AG20443 (cell line): ENCODE measurements around the gene MPI.
"Not testable (repeated sequence)": the region's sequence is repeated elsewhere in the genome, so short reads cannot be mapped to it uniquely, and the experiment has no call there.

Experiments
- DNase-seq: peaks from one replicate; pipeline ENCODE4 v3.0.0; 2012; ENCODE audit warnings: low spot score, mixed read lengths

MPI gene

DNA sequence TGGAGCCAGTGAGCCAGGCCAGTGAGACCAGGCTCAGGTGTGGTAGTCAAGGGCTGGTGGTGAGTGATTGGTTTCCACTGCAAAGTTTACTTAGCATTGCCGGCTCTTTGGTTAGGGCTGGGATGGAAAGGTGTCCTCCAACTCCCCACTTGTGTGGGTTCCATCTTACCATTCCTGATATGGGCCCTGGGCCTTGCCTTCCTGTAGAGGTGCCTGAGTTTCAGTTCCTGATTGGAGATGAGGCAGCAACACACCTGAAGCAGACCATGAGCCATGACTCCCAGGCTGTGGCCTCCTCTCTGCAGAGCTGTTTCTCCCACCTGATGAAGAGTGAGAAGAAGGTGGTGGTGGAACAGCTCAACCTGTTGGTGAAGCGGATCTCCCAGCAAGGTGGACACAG lies 3.1 kb downstream of the MPI start:
- DNase-seq = no peak

DNA sequence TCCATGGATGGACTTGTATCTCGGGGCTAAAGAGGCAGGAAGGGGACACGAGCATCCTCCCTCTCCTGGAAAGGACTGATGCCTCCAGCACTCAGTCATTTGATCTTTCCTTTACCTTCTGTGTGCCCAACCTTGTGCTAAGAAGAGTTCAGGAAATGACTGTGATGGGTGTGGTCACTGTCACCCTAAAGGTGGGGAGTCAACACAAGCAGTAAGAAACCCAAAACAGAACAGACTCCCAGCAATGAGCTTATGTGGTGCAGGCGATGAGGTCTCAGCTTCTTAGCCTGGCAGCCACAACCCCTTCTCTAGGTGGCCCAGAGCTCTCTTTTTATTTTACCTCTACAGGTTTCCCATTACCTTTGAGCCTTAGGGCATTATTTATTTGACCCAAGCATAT lies 3.8 kb downstream of the MPI start:
- DNase-seq = no peak

DNA sequence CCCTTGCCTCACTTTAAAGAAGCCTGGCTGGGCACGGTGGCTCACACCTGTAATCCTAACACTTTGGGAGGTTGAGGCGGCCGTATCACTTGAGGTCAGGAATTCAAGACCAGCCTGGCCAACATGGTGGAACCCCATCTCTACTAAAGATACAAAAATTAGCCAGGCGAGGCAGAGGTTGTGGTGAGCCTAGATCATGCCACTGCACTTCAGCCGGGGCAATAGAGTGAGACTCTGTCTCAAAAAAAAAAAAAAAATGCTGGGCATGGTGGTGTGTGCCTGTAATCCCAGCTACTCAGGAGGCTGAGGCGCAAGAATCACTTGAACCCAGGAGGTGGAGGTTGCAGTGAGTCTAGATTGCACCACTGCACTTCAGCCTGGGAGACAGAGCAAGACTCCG lies 4.5 kb downstream of the MPI start:
- not testable (repeated sequence) for DNase-seq

DNA sequence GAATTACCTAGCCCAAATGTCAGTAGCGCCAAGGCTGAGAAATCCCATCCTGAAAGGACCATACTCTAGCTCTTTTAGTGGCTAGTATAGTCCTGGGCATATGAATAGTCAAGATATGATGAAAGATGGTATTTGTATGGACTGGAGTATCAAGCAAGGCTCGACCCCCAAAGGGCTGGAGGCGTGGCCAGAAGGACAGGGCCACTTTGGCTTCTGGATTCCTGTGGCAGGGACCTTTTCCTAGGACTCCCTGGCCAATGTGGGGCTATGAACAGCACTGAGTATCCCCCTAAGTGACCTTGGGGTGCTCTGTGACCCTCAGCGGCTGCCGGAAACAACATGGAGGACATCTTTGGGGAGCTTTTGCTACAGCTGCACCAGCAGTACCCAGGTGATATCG lies 6.0 kb downstream of the MPI start:
- DNase-seq = no peak

DNA sequence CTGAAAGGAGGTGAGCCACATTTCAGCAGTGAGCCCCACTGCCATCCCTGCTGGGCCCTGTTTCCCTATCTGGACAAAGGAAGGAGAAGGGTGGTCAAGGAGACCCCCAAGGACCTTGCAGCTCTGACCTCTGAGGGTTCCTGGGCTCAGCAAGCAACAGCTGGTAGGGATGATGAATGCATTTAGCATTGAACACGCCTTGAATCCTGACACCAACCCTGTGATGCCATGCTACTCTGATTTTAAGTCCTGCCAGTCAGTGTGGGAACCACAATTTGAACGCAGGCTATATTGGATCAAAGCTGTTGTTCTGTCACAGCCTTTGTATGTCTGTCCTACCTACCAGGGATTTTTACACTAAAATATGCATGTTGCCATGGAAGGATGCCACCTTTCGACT lies 6.5 kb downstream of the MPI start:
- no peak for DNase-seq

DNA sequence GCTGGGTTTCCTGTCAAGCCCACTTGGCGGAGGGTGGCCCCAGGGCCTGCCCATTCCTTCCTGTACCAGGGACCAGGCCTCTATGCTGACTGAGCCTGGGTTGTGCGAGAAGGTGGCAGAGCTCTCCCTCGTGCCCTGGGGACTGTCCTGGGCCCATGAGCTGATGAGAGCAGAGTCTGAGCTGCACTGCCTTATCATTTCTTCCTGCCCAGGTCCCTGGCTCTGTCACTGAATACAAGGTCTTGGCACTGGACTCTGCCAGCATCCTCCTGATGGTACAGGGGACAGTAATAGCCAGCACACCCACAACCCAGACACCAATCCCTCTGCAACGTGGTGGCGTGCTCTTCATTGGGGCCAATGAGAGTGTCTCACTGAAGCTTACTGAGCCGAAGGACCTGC lies 7.5 kb downstream of the MPI start:
- no peak for DNase-seq

DNA sequence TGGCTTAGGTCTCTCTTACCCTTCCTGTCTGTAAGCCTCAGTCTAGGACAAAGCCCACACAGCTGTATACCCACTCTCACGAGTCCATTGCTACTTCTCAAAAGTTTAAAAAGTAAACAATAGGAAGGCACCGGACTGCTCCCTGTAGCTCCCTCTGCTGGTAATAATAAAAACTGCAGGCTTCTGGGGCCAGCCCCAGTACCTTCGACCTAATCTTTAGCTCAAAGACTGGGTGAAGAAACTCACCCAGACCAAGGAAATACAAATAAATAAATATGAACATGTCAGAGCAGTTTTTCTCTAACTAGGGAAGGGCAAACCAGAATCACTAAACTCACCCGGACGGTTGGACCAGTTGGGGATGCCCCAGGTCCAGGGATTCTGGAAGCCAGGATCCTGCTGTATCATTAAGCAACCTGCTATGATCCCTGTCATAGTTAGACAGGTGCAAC lies 11.8 kb downstream of the MPI start:
- DNase-seq = peak; percentile 84

DNA sequence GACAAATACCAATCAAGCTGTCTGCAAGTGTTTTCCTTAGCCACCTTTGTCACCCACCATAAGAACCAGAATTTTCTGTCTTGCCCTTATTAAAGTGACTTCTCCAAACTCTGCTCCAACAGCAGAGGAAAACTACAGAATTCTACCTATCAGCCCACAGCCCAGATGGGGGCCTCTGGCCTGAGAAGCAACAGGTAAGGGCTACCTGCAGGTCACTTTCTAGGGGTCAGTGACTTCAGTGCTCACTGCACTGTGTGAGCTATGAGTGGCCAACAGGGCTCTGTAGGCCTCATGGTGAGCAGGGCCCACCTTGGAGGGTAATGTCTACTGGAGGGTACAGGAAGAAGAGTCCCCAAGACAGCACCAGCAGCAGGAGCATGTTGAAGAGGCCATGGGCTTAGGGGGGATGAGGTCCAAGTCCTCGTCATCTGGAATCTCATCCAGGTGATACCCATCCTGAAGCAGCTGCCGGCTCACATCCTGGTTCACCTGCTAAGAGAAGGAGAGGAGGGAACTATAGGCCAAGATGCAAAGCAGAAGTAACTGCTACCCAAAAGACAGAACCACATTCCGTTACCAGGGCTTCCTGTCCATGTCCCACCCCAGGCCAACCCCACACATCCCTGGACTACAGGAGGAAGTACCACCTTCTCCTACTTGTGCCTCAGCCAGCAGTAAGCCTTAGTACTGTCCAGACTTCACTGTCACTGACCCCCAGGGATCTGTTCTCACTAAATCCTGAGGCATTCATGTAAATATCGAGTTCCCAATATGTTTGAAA lies 12.6 kb downstream of the MPI start:
- no peak for DNase-seq

DNA sequence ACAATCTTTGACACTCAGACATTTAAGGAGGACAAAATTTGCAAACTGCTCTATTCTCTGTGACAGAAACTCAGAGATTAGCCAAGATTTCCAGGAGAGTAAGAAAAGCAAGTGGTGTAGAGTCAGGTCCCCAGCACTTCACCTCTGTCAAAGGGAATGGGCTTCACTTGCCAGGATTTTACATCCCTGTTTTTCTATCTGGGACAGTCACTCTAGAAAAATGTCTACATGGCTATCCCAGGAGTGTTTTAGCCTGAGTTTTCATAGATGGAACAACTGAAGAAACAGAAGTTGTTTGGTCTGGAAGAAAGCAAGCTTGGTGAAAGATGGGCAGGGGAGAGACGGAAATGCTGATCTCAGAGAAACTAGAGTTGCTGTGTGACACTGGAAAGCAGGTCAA lies 13.8 kb downstream of the MPI start:
- no peak for DNase-seq

DNA sequence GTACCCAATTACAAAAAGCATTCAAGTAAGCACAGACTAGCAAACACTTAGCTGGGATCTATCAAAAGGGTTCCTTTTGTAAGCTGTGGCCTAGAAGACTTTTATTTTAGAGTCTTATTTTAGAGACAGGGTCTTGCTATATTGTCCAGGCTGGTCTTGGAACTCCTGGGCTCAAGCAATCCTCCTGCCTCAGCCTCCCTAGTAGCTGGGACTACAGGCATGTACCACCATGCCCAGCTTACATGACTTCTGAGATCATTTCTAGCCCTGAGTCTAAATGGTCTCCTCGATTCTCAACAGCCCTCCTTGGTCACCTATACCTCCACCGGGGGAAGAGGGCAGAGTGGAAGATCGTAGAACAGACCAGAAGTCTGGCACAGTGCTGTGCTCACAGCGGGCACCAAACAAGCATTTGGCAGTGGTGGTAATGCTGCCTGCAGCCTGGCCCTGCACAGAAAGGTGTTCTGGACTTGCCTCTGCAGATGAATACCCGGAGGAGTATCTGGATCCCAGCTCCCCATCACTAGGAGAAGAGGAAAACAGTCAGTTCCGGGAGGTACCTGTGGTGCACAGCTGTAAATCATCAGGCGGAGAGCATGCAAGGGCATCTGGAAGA lies 14.5 kb downstream of the MPI start:
- no peak for DNase-seq

DNA sequence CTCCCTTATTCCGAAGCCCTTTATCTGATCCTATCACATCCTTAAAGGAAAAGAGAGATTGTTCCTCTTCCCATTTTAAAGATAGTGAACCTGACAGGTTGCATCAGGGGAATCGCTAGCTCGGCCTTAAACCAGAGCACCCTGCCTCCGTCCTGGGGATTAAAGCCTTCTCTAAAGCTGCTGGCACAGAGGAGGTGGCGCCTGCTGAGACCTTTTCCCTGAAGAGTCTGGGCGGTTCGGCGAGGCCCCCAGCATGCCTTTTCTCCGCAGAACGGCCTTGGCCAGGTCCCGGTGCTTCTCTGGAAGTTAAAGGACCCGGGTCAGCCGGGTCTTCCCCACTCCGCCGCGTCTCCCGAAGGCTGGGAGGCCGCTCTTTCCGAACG lies 16.2 kb downstream of the MPI start:
- no peak for DNase-seq

DNA sequence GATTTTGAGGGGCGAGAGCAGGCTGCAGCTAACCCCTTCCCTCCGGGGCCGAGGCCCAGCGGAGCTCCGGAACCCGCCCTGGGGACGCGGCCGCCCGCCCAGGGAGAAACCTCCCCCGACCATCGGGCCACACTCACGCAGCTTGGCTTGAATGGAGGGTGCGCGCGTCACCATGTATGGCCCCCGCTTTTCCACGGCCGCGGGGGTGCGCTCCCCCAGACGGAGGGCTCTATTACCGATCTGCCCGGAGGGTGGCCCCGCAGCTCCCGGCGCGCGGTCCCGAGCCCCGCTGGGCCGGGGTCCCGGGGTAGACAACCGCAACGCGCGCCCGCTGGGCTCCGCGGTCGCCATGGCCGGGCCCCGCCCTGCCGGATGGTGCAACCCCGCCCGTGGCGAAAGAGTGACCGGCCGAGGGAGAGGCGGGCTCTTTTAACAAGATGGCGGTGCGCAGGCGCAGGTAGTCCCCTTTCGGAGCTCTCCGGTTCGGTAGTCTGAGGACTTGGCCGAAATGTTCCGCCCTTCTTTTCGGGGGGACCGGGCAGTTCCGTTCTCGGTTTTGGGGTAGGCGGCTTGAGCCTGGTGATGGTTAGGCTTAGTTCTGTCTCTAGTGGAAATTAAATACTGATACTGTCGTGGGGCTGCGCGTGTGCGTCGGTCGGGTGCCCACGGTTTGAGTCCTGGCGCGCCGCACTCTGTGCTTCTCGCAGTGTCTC lies 16.8 kb downstream of the MPI start, which contains the start of gene FAM219B:
TSS of gene FAM219B (minus strand) at position 402 of the 713 bp plus-strand sequence. CDS start at position 351, 51 bp downstream.
- peak; percentile 99 for DNase-seq

DNA sequence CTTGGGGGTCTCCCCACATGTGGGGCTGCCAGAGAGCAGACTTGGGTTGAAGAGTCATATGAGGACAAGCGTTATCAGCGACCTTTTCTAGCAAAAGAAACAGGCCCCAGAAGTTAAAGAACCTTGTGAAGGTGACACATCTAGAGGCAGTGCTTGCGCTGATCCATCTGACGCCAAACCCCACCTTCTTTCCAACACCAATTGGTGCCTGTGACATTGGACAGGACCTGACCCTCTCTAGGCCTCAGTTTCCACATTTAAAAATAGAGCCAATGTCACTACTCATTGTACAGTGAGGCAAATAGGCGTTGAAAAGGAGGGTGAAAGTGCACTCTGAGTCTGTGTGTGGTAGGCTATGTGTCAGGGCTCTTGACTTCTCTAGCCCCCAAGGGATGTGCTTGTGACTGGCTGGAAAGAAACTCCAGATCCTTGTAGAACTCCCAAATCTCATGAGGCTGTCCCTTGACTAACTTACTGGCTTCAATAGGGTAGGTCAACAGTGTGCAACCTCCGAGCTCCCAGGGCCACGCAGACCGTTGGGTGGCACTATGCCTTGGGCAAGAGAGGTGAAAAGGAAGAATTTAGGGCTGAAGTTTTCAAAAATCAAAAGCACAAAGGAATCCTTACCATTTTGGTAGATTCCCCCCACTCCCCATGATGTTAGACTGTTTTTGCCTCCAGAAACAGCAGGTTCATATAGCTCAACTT lies 17.5 kb downstream of the MPI start:
- no peak for DNase-seq

DNA sequence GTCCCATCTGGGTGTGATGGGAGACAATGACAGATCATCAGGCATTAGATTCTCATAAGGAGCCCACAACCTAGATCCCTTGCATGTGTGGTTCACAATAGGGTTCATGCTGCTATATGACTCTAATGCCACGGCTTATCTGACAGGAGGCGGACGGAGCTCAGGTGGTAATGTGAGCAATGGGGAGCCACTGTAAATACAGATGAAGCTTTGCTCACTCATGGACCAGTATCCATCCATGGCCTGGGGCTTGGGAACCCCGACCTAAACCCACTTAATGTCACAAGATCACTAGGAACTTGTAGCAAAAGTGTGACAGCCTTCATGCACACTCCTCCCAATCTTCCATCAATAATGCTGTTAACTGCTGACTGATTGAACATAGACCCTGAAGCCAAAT lies 18.8 kb downstream of the MPI start:
- no peak for DNase-seq

DNA sequence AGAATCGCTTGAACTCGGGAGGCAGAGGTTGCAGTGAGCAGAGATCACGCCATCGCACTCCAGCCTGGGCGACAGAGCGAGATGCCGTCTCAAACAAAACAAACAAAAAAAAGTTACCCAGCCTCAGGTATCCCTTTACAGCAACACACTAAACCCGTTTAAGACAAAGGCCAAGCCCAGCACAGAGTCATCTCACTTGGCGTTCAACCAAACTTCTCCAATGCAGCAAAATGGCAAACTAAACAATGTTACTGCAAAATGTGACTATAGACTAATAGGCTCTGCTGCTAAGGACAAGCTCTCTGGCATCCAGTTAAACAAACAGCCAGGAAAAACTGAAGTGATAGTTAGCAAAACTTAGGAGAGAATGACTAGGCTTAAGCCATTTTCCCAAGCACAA lies 23.2 kb downstream of the MPI start:
- DNase-seq = no peak

DNA sequence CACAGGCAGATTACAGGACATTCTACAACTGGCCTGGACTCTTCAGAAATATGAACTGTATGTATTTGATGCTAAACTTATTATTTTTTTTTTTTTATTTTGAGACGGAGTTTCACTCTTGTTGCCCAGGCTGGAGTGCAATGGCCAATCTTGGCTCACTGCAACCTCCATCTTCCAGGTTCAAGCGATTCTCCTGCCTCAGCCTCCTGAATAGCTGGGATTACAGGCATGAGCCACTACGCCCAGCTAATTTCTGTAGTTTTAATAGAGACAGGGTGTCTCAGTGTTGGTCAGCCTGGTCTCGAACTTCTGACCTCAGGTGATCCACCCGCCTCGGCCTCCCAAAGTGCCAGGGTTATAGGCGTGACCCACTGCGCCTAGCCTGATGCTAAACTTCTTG lies 24.0 kb downstream of the MPI start:
- not testable (repeated sequence) for DNase-seq

DNA sequence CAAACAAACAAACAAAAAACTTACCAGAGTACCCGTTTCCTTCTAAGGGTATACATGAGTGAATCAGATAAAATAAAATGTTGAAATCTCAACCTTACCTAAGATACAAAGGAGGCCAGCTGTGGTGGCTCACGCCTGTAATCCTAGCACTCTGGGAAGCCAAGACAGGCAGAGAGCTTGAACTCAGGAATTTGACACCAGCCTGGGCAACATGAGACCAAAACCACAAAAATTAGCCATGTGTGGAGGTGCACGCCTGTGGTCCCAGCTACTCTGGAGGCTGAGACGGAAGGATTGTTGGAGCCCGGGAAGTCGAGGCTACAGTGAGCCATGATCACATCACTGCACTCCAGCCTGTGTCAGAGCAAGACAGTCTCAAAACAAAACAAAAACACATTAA lies 27.8 kb downstream of the MPI start:
- no peak for DNase-seq

DNA sequence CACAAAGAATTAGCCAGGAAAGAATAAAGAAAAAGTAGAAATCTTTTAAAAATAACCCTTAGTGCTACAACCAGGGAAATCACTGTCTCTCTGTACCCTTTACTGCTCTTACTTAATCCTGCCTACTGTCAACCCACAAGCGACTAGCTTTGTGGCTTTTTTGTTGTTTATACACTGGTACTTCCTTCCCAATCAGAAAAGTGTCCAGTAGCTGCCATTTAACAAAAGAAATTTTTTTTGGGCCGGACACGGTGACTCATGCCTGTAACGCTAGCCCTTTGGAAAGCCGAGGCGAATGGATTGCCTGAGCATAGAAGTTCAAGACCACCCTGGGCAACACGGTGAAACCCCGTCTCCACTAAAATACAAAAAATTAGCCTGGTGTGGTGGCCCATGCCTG lies 30.6 kb downstream of the MPI start:
- no peak for DNase-seq

DNA sequence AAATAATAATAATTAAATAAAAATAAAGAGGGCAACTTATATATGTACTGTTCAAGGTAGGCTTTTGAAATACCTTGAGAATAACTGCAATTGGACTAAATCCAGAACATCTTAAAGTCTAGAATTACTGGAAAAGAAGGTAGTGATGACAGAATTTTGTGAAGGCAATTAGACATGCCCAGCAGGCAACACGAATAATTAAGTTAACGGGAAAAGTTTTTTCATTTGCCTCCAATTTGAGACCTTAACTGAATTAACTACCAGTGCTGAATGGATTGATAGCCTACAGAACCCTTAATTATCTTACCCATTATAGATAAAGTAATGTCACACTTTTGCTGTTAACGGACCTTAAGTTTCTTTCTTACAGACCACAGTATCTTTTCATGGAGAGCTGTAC lies 34.7 kb downstream of the MPI start:
- no peak for DNase-seq

DNA sequence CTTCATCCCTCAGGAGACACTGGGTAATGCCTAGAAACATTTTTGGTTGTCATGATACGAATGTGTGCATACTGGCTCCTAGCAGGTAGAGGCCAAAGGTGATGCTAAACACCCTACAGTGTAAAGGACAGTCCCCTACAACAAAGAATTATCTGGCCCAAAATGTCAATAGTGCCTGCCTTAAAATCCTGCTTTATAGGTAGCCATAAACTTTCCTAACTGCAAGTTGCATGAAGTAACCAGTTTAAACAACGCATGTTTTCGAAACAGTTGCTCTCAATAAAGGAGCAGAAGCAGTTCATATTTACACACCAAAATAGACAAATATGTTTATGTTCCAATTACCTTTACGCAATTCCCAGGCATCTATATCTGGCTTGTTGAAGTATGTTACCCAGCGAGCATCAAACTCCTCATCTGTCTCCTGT lies 38.9 kb downstream of the MPI start:
- no peak for DNase-seq

DNA sequence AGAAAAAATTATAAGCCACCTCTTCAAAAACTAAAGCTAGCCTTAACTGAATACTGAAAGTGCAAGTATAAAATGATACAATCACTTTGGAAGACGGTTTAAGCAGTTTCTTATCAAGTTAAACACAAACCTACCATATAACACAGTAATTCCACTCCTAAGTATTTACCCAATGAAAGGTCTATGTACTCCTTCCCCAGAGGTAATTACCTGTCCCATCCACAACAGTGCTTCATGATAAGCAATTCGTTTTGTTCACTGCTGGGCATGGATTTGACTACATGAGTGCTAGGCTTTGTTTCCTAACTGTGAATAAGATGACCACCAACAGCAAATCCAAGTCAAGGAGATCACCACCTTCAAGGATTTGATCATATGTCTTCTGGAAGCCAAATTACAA lies 43.7 kb downstream of the MPI start:
- DNase-seq = no peak

DNA sequence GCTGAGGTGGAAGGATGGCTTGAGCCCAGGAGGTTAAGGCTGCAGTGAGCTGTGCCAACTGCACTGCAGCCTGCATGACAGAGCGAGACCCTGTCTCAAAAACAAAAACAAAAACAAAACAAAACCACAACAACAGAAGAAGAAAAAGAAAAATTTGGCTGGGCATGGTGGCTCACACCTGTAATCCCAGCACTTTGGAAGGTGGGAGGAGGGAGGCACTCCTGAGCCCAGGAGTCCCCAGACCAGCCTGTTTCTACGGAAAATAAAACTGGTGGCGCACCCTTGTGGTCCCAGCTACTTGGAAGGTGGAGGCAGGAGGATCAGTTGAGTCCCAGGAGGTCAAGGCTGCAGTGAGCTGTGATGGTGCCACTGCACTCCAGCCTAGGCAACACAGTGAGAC lies 45.4 kb downstream of the MPI start:
- DNase-seq = not testable (repeated sequence)

DNA sequence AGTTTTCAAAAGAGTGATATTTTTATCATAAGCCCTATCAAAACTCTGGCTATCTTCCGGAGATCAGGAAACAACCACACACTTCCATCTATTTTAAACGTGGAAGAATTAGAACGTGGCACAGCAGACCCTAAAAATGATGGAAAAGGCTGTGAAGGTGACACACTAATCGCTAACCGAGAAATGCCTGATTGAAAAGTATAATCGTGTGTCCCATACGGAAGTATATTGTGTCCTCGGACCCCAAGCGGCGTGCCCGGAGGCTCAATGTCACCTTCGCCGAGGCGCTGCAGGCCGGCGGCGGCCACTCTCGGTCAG lies 47.4 kb downstream of the MPI start:
- no peak for DNase-seq
